HEK293 (cell line): Measurements from ENCODE around the gene CYB5R3.

Source experiments
- GLI2 ChIP-seq: fragments of 450-650 bp; formaldehyde crosslinking; IDR thresholded peaks from 2 replicates; pipeline ENCODE4; 2017; ENCODE audit warnings: missing biosample characterization, missing genetic modification characterization, low read depth, borderline replicate concordance
- PATZ1 ChIP-seq: fragments of 450-650 bp; formaldehyde crosslinking; IDR thresholded peaks from 2 replicates; pipeline ENCODE4 v1.5.1; 2016; ENCODE audit warnings: missing biosample characterization, missing genetic modification characterization
- REPIN1 ChIP-seq: fragments of 450-650 bp; formaldehyde crosslinking; IDR thresholded peaks from 2 replicates; pipeline ENCODE4 v1.5.1; 2017; ENCODE audit warnings: missing biosample characterization, missing genetic modification characterization, low read depth
- SP7 ChIP-seq: fragments of 450-650 bp; formaldehyde crosslinking; IDR thresholded peaks from 2 replicates; pipeline ENCODE4 v1.5.1; 2016; ENCODE audit warnings: missing biosample characterization, missing genetic modification characterization
- TSHZ1 ChIP-seq: fragments of 450-650 bp; formaldehyde crosslinking; IDR thresholded peaks from 2 replicates; pipeline ENCODE4 v1.5.1; 2016; ENCODE audit warnings: missing biosample characterization, missing genetic modification characterization, borderline replicate concordance
- YY1 ChIP-seq: fragments of 450-650 bp; formaldehyde crosslinking; IDR thresholded peaks from 2 replicates; pipeline ENCODE4 v1.5.1; 2018; ENCODE audit warnings: missing biosample characterization, missing genetic modification characterization
- ZFP37 ChIP-seq: fragments of 450-650 bp; formaldehyde crosslinking; IDR thresholded peaks from 2 replicates; pipeline ENCODE4 v1.5.1; 2016; ENCODE audit warnings: missing biosample characterization, missing genetic modification characterization
- ZIC2 ChIP-seq: fragments of 450-650 bp; formaldehyde crosslinking; IDR thresholded peaks from 2 replicates; pipeline ENCODE4 v1.5.1; 2016; ENCODE audit warnings: missing biosample characterization, missing genetic modification characterization
- ZNF10 ChIP-seq: fragments of 450-650 bp; formaldehyde crosslinking; IDR thresholded peaks from 2 replicates; pipeline ENCODE4 v1.5.1; 2017; ENCODE audit warnings: missing biosample characterization, missing genetic modification characterization
- ZNF146 ChIP-seq: fragments of 450-650 bp; formaldehyde crosslinking; IDR thresholded peaks from 2 replicates; pipeline ENCODE4 v1.5.1; 2016; ENCODE audit warnings: missing biosample characterization, missing genetic modification characterization
- ZNF157 ChIP-seq: fragments of 450-650 bp; formaldehyde crosslinking; IDR thresholded peaks from 2 replicates; pipeline ENCODE4 v1.5.1; 2016; ENCODE audit warnings: missing biosample characterization, missing genetic modification characterization
- ZNF350 ChIP-seq: fragments of 450-650 bp; formaldehyde crosslinking; IDR thresholded peaks from 2 replicates; pipeline ENCODE4 v1.5.0; 2017; ENCODE audit warnings: missing biosample characterization, mild to moderate bottlenecking, missing genetic modification characterization
- ZNF37A ChIP-seq: fragments of 450-650 bp; IDR thresholded peaks from 2 replicates; pipeline ENCODE4 v1.5.1; 2018; ENCODE audit warnings: missing biosample characterization, missing genetic modification characterization
- ZNF510 ChIP-seq: fragments of 450-650 bp; formaldehyde crosslinking; IDR thresholded peaks from 2 replicates; pipeline ENCODE4 v1.5.1; 2018; ENCODE audit warnings: mild to moderate bottlenecking, missing genetic modification characterization, missing biosample characterization; ENCODE audit not compliant: insufficient replicate concordance
- ZNF529 ChIP-seq: fragments of 450-650 bp; formaldehyde crosslinking; IDR thresholded peaks from 2 replicates; pipeline ENCODE4 v1.5.1; 2017; ENCODE audit warnings: missing genetic modification characterization, missing biosample characterization; ENCODE audit not compliant: insufficient replicate concordance
- ZNF585B ChIP-seq: fragments of 450-650 bp; formaldehyde crosslinking; IDR thresholded peaks from 2 replicates; pipeline ENCODE4 v1.5.1; 2016; ENCODE audit warnings: missing biosample characterization, missing genetic modification characterization
- ZNF670 ChIP-seq: fragments of 450-650 bp; formaldehyde crosslinking; IDR thresholded peaks from 2 replicates; pipeline ENCODE4 v1.5.1; 2016; ENCODE audit warnings: missing biosample characterization, missing genetic modification characterization, low read depth
- ZNF76 ChIP-seq: fragments of 450-650 bp; formaldehyde crosslinking; IDR thresholded peaks from 2 replicates; pipeline ENCODE4; 2016; ENCODE audit warnings: low read depth, missing biosample characterization, missing genetic modification characterization, borderline replicate concordance
- ZNF776 ChIP-seq: fragments of 450-650 bp; formaldehyde crosslinking; IDR thresholded peaks from 2 replicates; pipeline ENCODE4 v1.5.0; 2017; ENCODE audit warnings: missing biosample characterization, missing genetic modification characterization, borderline replicate concordance
- ZNF785 ChIP-seq: fragments of 450-650 bp; formaldehyde crosslinking; IDR thresholded peaks from 2 replicates; pipeline ENCODE4 v1.5.1; 2016; ENCODE audit warnings: missing biosample characterization, missing genetic modification characterization
- ZNF791 ChIP-seq: fragments of 450-650 bp; formaldehyde crosslinking; IDR thresholded peaks from 2 replicates; pipeline ENCODE4 v1.5.1; 2016; ENCODE audit warnings: missing biosample characterization, missing genetic modification characterization
- TF ChIP-seq, protein P1 (sequence below): fragments of 450-650 bp; formaldehyde crosslinking; IDR thresholded peaks from 2 replicates; pipeline ENCODE4 v1.5.0; 2017; ENCODE audit warnings: missing biosample characterization, missing genetic modification characterization, borderline replicate concordance
- TF ChIP-seq, protein P2 (sequence below): fragments of 450-650 bp; formaldehyde crosslinking; IDR thresholded peaks from 2 replicates; pipeline ENCODE4 v1.5.1; 2016; ENCODE audit warnings: missing biosample characterization, missing genetic modification characterization
- TF ChIP-seq, protein P3 (sequence below): fragments of 450-650 bp; formaldehyde crosslinking; IDR thresholded peaks from 2 replicates; pipeline ENCODE4 v1.5.1; 2016; ENCODE audit warnings: missing biosample characterization, missing genetic modification characterization
- TF ChIP-seq, protein P4 (sequence below): fragments of 450-650 bp; formaldehyde crosslinking; conservative IDR thresholded peaks from 2 replicates; pipeline ENCODE4 v1.5.1; 2016; ENCODE audit warnings: low read depth, missing biosample characterization, missing genetic modification characterization

The CYB5R3 gene

GRCh38 chr22:42697542-42698013 lies 48.4 kb upstream of the CYB5R3 start (continued):
- TF ChIP-seq SP7 (tag by site-specific recombination) (peak; percentile 55; the same call in 1 of the 2 replicates), TSHZ1 (no peak), ZNF37A (tag by site-specific recombination) (no peak), YY1 (tag by site-specific recombination) (no peak), ZNF10 (tag by site-specific recombination) (no peak), ZNF76 (tag by site-specific recombination) (no peak), PATZ1 (tag by site-specific recombination) (0 out of 2 replicates have a peak, but pooled peaks have one; percentile 17), ZFP37 (tag by site-specific recombination) (no peak), ZIC2 (tag by site-specific recombination) (no peak), ZNF791 (no peak), ZNF157 (tag by site-specific recombination) (no peak), GLI2 (no peak), ZNF670 (tag by site-specific recombination) (no peak), ZNF585B (tag by site-specific recombination) (no peak), ZNF785 (tag by site-specific recombination) (no peak), ZNF350 (no peak), ZNF510 (no peak), ZNF146 (no peak), ZNF529 (no peak), REPIN1 (tag by site-specific recombination) (no peak), ZNF776 (tag by site-specific recombination) (no peak)
- TF ChIP-seq, protein P1, sequence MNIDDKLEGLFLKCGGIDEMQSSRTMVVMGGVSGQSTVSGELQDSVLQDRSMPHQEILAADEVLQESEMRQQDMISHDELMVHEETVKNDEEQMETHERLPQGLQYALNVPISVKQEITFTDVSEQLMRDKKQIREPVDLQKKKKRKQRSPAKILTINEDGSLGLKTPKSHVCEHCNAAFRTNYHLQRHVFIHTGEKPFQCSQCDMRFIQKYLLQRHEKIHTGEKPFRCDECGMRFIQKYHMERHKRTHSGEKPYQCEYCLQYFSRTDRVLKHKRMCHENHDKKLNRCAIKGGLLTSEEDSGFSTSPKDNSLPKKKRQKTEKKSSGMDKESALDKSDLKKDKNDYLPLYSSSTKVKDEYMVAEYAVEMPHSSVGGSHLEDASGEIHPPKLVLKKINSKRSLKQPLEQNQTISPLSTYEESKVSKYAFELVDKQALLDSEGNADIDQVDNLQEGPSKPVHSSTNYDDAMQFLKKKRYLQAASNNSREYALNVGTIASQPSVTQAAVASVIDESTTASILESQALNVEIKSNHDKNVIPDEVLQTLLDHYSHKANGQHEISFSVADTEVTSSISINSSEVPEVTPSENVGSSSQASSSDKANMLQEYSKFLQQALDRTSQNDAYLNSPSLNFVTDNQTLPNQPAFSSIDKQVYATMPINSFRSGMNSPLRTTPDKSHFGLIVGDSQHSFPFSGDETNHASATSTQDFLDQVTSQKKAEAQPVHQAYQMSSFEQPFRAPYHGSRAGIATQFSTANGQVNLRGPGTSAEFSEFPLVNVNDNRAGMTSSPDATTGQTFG (tag by site-specific recombination) = no peak
- TF ChIP-seq, protein P2, sequence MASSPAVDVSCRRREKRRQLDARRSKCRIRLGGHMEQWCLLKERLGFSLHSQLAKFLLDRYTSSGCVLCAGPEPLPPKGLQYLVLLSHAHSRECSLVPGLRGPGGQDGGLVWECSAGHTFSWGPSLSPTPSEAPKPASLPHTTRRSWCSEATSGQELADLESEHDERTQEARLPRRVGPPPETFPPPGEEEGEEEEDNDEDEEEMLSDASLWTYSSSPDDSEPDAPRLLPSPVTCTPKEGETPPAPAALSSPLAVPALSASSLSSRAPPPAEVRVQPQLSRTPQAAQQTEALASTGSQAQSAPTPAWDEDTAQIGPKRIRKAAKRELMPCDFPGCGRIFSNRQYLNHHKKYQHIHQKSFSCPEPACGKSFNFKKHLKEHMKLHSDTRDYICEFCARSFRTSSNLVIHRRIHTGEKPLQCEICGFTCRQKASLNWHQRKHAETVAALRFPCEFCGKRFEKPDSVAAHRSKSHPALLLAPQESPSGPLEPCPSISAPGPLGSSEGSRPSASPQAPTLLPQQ (tag by site-specific recombination) = 0 out of 2 replicates have a peak, but pooled peaks have one; percentile 42
- TF ChIP-seq, protein P3, sequence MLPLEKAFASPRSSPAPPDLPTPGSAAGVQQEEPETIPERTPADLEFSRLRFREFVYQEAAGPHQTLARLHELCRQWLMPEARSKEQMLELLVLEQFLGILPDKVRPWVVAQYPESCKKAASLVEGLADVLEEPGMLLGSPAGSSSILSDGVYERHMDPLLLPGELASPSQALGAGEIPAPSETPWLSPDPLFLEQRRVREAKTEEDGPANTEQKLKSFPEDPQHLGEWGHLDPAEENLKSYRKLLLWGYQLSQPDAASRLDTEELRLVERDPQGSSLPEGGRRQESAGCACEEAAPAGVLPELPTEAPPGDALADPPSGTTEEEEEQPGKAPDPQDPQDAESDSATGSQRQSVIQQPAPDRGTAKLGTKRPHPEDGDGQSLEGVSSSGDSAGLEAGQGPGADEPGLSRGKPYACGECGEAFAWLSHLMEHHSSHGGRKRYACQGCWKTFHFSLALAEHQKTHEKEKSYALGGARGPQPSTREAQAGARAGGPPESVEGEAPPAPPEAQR (tag by site-specific recombination) = no peak
- TF ChIP-seq, protein P4, sequence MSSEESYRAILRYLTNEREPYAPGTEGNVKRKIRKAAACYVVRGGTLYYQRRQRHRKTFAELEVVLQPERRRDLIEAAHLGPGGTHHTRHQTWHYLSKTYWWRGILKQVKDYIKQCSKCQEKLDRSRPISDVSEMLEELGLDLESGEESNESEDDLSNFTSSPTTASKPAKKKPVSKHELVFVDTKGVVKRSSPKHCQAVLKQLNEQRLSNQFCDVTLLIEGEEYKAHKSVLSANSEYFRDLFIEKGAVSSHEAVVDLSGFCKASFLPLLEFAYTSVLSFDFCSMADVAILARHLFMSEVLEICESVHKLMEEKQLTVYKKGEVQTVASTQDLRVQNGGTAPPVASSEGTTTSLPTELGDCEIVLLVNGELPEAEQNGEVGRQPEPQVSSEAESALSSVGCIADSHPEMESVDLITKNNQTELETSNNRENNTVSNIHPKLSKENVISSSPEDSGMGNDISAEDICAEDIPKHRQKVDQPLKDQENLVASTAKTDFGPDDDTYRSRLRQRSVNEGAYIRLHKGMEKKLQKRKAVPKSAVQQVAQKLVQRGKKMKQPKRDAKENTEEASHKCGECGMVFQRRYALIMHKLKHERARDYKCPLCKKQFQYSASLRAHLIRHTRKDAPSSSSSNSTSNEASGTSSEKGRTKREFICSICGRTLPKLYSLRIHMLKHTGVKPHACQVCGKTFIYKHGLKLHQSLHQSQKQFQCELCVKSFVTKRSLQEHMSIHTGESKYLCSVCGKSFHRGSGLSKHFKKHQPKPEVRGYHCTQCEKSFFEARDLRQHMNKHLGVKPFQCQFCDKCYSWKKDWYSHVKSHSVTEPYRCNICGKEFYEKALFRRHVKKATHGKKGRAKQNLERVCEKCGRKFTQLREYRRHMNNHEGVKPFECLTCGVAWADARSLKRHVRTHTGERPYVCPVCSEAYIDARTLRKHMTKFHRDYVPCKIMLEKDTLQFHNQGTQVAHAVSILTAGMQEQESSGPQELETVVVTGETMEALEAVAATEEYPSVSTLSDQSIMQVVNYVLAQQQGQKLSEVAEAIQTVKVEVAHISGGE (tag by site-specific recombination) = no peak
